ENCODE measurements around the gene DIDO1.
A peak's percentile ranks its signal among the peaks of the same experiment; 100 is the strongest.

Gene DIDO1

DNA sequence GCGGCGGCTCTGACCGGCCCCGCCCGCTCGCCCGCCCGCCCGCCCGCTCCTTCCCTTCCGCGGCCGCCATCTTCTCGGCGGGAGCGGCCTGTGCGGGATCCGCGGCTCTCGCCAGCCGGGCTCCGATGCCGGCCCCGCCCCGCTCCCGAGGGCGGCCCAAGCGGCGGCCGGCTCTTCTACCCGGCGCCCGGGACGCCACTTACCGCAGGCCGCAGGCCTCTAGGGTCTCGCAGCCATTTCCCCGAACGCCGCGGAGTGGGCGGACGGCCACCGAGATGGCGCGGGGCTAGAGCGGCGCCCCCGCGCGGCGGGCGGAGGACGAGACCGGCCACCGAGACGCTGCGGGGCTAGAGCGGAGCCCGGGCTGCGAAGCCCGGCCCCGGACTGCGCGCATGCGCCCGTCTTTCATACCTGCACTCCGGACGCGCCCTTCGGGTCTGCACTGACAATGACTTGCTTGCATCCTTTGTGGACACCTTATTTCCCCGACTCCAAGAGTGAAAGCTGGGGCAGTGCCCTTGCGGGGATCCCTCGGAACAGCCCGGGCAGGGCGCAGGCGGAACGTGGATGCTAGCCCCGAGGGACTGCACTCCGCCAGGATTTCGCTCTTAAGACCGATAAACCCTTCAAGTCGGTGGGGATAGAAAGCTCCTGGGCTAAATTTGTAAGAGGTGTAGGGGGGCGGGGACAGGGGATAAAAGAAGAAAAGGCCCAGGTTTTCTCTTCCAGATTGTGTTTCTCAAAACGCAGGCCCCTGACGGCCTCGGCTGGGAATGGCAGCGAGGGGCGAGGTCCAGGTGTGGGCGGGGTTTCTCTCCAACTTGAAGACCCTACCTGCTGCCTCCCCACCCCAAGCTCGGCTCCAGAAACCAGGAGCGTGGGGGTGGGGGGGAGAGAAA is at the start of gene DIDO1:
DIDO1 (minus strand) TSS at position 277 of the 899 bp plus-strand sequence.
- DNase-seq (ENCODE audit: low read depth, low spot score), result no peak

DNA sequence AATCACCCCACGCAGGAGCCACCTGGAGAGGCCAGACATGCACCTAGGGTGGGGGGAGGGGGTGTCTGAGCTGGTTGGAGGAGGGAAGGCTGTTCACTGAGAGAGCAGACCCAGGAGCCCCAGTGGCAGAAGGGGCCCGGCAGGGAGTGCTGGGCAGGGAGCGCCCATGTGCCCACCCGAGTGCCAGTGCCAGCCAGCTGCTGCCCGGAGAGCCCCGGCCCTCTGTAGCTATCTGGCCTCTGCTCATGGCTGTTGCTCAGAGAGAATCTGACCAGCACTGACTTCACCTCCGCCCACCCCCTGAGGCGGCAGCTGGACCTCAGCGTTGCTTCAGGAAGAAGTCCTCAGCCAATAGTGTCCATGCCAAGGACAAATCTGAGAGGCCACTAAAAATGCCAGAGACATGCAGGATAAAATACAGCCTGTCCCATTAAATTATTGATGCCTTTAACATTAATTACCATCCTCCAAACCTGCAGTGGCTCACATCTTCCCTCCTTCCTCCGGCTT is 49.0 kb upstream of the DIDO1 start:
- no peak for DNase-seq (ENCODE audit: low read depth, low spot score)

GRCh38 chr20:62972845-62973745 is 46.8 kb upstream of the DIDO1 start:
- DNase-seq (ENCODE audit: low read depth, low spot score), result no peak

DNA sequence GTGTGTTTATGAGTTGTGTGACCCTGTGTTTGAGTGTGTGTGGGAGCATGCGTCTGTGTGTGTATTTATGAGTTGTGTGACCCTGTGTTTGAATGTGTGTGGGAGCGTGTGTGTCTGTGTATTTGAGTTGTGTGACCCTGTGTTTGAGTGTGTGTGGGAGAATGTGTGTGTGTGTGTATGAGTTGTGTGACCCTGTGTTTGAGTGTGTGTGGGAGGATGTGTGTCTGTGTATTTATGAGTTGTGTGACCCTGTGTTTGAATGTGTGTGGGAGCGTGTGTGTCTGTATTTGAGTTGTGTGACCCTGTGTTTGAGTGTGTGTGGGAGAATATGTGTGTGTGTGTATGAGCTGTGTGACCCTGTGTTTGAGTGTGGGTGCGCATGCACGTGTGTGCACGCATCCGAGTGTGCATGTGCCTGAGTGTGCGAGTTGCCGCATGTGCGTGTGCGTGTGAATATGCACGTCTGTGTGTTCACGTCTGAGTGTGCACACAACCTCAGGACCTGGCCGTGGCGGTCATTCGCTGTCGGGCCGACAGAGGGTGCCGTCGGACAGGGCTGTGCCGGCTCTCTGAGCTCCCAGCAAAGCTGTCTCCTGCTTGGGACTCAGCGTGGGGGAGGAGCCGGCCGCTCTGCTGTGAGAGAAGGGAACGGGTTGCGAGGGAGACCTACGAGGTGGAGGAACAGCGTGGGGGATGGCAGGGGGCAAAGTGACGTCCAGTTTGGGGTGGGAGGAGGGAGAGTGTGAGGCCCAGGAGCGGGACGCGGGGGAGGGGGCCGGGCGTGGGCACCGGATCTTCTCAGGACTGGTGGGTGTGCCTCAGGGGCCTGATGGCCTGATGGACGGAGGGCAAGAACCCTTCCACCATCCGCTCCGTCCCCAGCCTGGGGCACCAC is 45.9 kb upstream of the DIDO1 start:
- peak; percentile 33 for DNase-seq (ENCODE audit: low read depth, low spot score)

DNA sequence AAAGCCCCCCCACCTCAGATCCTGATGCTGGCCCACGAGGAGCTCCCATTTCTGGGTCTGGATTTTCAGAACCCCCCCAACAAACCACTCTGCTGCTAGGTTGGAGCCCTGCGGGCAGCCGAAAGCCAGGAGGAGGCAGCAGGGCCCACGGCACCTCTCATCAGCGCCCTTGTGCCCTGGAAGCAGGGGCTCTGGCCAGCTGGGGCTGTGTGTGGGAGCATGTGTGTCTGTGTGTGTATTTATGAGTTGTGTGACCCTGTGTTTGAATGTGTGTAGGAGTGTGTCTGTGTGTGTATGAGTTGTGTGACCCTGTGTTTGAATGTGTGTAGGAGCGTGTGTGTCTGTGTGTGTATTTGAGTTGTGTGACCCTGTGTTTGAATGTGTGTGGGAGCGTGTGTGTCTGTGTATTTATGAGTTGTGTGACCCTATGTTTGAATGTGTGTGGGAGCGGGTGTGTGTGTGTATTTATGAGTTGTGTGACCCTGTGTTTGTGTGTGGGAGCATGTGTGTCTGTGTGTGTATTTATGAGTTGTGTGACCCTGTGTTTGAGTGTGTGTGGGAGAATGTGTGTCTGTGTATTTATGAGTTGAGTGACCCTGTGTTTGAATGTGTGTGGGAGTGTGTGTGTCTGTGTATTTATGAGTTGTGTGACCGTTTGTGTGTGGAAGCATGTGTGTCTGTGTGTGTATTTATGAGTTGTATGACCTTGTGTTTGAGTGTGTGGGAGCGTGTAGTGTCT is 45.1 kb upstream of the DIDO1 start:
- no peak for DNase-seq (ENCODE audit: low read depth, low spot score)

- DNase-seq (ENCODE audit: low read depth, low spot score), result no peak
These were observed 44.3 kb upstream of the DIDO1 start for GRCh38 chr20:62970307-62971210.

- DNase-seq (ENCODE audit: low read depth, low spot score), result no peak
These were observed 43.6 kb upstream of the DIDO1 start for GRCh38 chr20:62969939-62970306.

GRCh38 chr20:62969179-62969760 is 43.0 kb upstream of the DIDO1 start:
- DNase-seq (ENCODE audit: low read depth, low spot score), result no peak

DNA sequence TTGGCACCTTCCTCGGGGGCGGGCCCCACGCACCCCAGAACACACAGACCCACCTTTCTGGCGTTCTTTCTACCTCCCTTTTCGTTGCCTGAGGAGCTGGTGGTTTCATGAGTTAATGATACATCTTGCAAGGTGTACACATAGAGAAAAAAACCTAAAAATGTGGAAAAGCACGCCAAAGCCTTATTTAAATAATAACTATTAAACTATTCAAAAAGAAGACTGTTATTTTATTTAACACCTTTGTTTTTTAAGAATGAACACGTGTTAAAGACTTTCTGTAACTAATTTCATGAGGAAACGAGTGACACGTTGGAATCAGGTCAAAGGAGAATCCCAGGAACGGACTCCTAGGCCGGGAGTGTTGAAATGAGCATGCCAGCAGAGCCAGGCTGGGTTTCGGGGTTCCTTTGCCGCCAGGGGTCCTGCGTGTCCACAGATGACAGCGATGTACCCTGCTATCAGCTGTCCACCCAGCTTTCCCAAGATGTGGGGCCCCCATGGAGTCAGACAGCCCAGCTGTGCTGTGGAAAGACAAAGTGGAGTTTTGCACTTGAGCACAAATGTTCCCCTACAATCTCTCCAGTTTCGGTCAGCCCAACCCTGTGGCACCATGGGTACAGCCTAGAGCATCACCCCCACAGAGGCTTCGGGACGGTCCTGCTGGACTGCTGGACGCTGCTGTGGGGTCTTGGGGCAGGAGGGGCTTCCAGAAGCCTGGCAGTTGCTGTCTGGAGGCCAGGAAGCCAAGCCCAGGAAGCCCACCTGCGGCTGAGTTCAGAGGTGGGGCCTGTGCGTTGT is 42.3 kb upstream of the DIDO1 start:
- DNase-seq (ENCODE audit: low read depth, low spot score), result no peak

DNA sequence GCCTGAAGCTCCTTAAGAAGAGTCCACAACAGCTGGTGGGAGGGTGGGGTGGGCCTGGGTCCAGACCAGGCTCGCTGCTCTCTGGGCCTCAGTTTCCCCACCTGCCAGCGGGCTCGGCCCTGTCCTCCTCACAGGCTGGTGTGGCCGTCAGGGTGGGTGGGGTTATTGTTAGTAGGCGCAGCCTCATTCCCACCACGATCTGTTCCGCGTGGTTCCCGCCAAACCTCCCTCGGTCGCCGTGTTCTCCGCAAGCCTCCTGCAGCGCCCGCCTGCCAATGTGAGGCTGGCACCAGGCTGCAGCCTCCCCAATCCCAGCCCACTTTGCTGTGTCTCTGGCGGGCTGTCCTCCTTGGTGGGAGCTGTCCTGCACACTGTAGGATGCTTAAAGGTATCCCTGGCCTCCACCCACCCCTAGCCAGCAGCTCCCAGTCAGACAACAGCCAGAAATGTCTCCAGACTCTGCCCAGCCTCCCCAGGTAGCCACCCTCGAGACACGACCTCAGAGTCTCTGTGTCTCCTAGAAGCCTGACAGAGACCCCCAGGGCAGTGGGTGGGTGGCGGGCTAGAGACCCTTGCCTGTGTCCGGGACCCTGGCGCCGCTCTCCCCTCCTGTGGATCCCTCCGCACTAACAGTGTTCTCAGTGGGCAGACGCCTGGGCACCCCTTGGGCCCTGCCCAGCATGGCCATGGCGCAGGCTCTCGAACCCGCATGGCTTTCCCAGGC is 41.5 kb upstream of the DIDO1 start:
- no peak for DNase-seq (ENCODE audit: low read depth, low spot score)

- DNase-seq (ENCODE audit: low read depth, low spot score), result no peak
These were observed 40.8 kb upstream of the DIDO1 start for GRCh38 chr20:62967149-62967501.

DNA sequence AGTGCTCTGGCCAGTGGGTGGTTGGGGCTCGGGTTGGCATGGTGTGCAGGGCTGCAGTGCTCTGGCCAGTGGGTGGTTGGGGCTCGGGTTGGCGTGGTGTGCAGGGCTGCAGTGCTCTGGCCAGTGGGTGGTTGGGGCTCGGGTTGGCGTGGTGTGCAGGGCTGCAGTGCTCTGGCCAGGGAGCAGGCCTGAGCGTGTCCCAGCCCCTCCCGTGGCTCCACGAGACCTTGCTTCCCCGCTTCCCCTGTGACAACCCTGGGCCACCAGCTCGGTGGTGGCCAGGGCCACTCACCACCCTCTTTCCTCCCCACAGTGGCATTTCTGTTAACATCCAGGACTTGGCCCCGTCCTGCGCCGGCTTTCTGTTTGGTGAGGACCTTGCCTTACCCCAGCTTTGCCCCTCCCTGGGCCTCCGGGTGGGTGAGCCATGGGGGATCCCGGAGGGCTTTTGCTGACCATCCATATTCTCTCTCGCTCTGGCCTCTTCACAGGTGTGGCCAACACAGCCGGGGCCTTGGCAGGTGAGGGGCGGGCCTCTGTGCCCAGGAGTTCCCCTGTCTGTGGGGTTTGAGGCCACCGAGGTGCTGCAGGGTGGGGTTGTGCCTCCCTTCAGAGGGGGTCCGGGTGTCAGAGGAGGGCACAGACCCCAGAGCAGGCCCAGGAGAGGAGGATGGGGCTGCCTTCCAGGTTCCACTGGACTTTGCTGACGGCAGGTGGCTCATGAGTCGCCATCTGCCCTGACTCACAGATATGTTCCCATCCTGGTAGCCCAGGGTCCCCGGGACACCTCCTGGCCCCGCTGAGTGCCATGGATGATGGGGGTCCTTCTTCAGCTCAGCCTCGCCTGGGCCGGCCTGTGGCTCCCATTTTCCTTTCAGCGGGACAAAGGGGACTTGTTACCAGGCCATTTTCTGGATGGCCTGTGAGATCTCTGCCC is 40.2 kb upstream of the DIDO1 start:
- DNase-seq (ENCODE audit: low read depth, low spot score), result no peak

DNA sequence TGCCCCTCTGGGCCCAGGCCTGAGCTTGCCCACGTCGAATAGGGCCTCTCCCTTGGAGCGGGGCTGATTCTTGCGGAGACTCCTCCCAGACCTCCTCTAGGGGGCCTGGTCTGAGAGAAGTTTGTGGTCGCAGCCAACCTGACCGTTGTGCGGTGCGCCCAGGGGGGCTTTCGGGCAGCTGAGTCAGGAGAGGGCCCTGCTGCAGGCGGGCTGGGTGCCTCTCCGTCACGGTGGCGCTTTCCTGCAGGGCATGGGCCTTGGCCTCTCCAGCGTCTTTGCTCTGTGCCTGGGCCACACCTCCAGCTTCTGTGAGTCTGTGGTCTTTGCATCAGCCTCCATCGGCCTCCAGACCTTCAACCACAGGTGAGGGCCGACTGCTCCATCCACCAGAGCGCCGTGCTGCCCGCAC is 39.1 kb upstream of the DIDO1 start:
- DNase-seq (ENCODE audit: low read depth, low spot score), result no peak

GRCh38 chr20:62964700-62965099 is 38.4 kb upstream of the DIDO1 start:
- no peak for DNase-seq (ENCODE audit: low read depth, low spot score)

GRCh38 chr20:62963614-62964397 is 37.5 kb upstream of the DIDO1 start:
- no peak for DNase-seq (ENCODE audit: low read depth, low spot score)
